H7 (cell line): ENCODE data around the gene APMAP. TPM values are rescaled to one million over a fixed set of nuclear protein-coding genes. Genes with fewer than 3 reads are reported as not detected.

Experiments used
- DNase-seq: peaks from one replicate; pipeline ENCODE4 v3.0.0; 2012
- H3K27me3 ChIP-seq: 2 replicates; pipeline ENCODE4 v1.6.0; 2011; ENCODE audit warnings: mild to moderate bottlenecking, low read length; ENCODE audit not compliant: control insufficient read depth, insufficient read depth
- H3K36me3 ChIP-seq: replicated peaks from 2 replicates; pipeline ENCODE4 v1.5.1; 2011; ENCODE audit warnings: low read length; ENCODE audit not compliant: control insufficient read depth, insufficient read depth
- H3K4me3 ChIP-seq: 2 replicates; pipeline ENCODE4 v1.5.1; 2011; ENCODE audit warnings: low read depth, mild to moderate bottlenecking, control low read depth, low read length, moderate library complexity; ENCODE audit not compliant: insufficient read depth
- total RNA-seq: library from RNA; depleted of rRNA; stranded (reverse); fragments of >200 nt; shearing (Covaris generic); gene quantifications from 2 replicates; pipeline ENCODE4 v1.2.3, GENCODE V29; 2014

APMAP gene
- total RNA-seq, 1 experiment from 2014 or later, result 63.5 TPM

DNA sequence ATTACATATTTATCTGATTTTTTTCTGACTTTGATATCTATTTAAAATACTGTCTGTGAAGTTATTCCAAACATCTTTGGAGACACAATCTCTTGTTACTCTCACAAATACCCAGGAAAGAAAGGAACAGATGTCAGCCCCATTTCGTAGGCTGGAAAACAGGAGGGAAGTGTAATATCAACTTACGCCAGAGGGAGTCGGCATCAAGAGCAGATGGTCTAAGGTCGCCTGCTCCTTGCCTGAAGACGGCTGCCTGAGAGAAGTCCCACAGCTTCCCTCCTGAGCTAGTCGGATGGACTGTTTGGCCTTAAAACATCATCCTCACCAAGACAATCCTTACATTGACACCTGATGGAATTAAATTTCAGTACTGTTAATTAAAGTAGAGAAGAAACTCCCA is 30.0 kb downstream of the APMAP start:
- no peak for DNase-seq
- Histone ChIP-seq H3K36me3 (peaks cover 5% of the 10 kb centered on the region), H3K4me3 (no peak overlapping the region), H3K27me3 (no peaks in the 10 kb centered on the region)

DNA sequence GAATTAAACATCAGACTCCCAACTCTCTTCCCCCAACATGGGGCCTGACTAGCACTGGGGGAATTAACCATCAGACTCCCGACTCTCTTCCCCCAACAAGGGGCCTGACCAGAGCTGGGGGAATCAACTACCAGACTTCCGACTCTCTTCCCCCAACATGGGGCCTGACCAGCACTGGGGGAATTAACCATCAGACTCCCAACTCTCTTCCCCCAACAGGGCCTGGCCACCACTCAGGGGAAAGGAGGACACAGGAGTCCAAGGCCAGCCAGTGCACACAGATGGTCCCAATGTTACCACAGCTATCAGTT is 30.4 kb downstream of the APMAP start:
- Histone ChIP-seq H3K4me3 (no peak overlapping the region), H3K36me3 (peaks cover 5% of the 10 kb centered on the region), H3K27me3 (no peaks in the 10 kb centered on the region)
- DNase-seq, result no peak

DNA sequence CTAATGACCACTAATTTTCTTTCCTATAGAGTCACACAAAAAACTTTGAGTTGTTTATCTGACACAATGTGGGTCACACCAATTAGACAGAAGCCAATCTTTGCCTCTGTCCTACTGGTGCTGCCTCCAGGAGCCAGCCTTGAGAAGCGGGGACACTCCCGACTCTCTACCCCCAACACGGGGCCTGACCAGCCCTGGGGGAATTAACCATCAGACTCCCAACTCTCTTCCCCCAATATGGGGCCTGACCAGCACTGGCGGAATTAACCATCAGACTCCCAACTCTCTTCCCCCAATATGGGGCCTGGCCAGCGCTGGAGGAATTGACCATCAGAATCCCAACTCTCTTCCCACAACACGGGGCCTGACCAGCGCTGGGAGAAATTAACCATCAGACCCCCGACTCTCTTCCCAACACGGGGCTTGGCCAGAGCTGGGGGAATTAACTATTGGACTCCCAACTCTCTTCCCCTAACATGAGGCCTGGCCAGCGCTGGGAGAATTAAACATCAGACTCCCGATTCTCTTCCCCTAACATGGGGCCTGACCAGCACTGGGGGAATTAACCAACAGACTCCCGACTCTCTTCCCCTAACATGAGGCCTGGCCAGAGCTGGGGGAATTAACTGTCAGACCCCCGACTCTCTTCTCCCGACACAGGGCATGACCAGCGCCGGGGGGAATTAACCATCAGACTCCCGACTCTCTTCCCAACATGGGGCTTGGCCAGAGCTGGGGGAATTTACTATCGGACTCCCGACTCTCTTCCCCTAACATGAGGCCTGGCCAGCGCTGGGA is 31.0 kb downstream of the APMAP start:
- no peak overlapping the region for H3K4me3 ChIP-seq
- no peaks in the 10 kb centered on the region for H3K27me3 ChIP-seq
- DNase-seq, result no peak
- peaks cover 5% of the 10 kb centered on the region for H3K36me3 ChIP-seq

DNA sequence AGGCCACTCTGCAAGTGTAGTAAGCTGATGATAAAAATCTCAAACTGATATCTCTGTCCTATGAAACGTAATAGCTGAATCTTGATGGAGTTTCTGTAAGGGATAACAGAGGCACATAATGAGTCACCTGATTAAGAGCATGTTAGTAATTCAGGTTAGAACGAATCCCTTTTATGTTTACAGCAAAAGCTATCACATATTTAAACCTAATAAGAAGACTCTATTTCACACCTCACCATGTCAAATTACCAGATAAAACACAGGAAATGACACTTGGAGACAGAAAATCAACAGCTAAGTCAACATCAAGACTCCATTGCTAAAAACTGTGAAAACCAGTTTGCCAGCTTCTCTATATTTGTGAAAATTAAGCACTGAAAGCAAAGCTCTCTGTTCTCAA is 31.7 kb downstream of the APMAP start:
- DNase-seq, result no peak
- H3K4me3 ChIP-seq, result no peak overlapping the region
- no peaks in the 10 kb centered on the region for H3K27me3 ChIP-seq
- H3K36me3 ChIP-seq, result peaks cover 5% of the 10 kb centered on the region

DNA sequence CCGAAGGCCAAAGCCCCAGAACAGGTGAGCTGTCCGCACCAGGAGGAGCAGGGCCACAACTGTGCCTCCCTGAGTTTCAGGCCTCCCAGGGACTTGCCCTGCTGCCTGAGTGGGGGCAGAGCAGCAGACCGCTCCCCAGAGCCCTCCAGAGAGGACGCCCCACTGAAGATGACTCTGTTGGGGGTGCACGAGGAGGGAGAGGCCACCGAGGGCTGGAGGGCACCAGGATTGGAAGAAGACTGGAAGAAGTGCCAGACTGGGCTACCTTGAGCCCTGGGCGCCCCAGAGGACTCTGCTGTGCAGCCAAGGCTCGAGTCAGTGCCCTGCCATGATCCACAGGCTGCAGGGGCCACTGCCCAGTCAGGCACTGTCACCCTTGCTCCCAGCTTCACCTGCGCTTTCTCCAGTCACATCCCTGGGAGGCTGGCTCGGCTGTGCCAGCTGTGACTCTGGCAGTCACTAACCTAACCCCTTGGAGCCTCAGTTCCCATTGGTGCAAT is 32.2 kb downstream of the APMAP start:
- H3K4me3 ChIP-seq, result no peak overlapping the region
- DNase-seq, result no peak
- H3K36me3 ChIP-seq, result peaks cover 5% of the 10 kb centered on the region
- H3K27me3 ChIP-seq, result no peaks in the 10 kb centered on the region

DNA sequence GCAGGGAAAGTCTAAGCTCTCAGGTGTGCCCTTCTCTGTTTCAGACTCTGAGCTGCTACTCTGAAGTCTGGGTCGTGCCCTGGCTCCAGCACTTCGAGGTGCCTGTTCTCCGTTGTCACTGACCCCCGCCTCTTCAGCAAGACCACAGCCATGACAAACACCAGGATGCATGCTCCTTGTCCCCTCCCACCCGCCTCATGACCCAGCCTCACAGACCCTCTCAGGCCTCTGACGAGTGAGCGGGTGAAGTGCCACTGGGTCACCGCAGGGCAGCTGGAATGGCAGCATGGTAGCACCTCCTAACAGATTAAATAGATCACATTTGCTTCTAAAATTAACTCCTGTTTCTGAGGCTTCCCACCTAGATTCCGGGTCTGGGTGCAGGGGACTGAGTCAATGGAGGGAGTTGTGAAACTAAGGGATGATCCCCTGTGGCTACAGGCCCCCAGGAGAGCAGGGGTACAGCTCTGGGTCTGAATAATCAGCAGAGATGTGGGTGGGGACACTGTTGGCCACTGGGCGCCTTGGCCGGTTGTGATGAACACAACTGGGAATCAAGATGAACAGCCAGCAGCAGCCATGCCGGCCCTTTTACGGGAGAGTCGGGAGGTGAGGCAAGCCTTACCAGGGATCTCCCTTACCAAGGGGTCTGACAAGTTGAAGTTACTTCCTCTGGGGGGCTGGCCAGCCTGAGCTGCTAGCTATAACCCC is 32.8 kb downstream of the APMAP start:
- H3K27me3 ChIP-seq, result no peaks in the 10 kb centered on the region
- no peak overlapping the region for H3K4me3 ChIP-seq
- H3K36me3 ChIP-seq, result peaks cover 4% of the 10 kb centered on the region
- no peak for DNase-seq

DNA sequence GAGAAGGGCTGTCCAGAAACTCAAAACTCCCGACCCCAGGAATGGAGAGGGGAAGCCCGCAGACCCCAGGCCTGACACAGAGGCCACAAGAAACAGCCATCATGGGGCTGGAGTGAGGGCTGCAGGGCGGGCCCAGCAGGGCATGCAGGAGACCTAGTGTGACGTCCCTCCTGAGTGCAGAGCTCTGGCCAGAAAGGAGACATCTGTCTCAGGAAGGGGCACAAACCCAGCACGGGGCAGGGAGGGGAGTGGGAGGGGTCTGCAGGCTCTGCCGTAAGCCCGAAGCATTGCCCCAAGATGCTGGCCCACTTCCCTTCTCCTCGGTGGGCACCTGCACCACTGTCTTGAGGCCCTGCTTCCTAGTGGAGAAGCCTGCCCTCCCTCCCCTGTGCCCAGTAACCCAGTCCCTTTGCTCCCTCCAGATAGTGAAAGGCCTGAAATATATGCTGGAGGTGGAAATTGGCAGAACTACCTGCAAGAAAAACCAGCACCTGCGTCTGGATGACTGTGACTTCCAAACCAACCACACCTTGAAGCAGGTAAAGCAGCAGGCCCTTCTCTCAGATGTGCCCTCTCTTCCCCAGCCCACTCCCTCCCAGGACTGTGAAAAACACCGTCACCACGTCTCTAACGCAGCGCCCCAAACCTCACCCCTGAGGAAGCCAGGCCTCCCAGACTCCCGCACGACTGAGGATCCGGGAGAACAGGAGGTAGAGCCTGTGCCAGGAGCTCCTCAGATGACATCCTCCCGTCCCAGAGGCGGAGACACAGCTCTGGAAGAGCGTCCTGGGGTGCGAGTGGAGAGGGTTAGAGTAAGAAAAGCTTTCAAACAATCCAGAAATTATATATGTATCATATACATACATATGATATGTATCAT is 33.8 kb downstream of the APMAP start:
- H3K4me3 ChIP-seq, result no peak overlapping the region
- no peaks in the 10 kb centered on the region for H3K27me3 ChIP-seq
- peaks cover 2% of the 10 kb centered on the region for H3K36me3 ChIP-seq
- DNase-seq, result no peak

DNA sequence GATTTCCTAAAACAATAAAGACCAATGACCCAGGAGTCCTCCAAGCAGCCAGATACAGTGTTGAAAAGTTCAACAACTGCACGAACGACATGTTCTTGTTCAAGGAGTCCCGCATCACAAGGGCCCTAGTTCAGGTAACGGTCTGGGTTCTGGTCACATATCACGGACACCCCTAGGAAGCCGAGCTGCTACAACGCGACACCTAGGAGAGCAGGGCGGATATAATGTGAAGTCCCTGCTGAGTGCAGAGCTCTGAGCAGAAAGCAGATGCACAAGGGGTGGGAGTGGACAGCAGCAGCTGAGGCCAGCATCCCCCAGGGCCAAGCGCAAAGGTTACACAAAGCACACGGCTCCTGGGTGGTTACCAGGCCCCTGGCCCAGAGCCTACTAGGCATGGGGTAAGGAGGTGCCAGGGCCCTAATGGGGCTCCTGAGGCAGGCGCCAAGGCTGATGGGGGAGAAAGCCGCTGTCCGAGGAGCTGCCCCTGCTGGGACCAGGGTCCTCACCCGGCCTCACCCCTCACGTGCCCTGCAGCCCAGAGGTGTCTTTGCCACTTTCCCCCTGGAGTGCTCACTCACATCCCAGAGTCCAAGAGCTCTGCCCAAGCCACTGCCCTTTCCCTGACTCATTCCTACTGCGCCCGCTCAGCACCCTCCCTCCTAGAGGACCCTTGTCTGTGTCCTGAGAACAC is 35.1 kb downstream of the APMAP start:
- Histone ChIP-seq H3K36me3 (no peaks in the 10 kb centered on the region; the same call in 1 of the 2 replicates), H3K4me3 (no peak overlapping the region), H3K27me3 (no peaks in the 10 kb centered on the region)
- DNase-seq, result no peak

DNA sequence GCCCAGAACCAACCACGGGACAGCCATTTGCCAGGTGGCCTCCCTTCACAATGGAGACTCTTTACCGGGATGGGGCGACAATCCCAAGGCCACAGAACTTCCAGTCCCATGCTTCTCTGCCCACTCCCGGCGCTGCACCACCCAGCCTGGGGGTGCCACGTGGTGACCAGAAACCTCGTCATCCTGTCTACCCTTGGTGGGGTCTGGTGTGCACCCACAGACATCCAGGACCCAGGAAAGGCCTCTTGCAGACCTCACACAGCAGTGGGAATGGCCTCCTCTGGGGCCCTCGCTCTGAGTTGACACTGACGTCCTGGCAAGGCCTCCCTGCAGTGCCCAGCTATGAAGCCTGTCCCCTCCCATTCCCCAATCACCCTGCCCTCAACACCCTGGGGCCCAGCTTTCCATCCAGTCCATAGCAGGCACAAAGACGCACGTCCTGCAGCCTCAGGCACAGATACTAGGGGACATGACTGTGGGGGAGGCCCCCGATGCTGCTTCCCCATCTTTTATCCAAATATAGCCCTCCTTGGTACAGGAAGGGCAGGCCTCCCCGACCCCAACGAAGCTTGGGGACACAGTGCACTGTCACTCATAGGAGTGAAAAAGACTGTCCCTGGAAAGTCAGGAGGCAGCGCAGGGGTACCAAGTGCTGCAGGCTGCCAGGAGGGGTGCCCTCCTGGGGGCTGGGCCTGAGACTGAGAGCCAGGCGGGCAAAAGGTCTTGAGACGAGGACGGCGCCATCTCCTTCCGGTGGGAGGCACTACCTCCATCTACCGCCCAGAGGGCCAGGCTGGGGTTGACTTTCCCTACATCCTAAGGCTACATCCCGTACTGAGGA is 36.3 kb downstream of the APMAP start:
- DNase-seq, result no peak
- Histone ChIP-seq H3K4me3 (no peak overlapping the region), H3K27me3 (no peaks in the 10 kb centered on the region), H3K36me3 (no peaks in the 10 kb centered on the region; the same call in 1 of the 2 replicates)

DNA sequence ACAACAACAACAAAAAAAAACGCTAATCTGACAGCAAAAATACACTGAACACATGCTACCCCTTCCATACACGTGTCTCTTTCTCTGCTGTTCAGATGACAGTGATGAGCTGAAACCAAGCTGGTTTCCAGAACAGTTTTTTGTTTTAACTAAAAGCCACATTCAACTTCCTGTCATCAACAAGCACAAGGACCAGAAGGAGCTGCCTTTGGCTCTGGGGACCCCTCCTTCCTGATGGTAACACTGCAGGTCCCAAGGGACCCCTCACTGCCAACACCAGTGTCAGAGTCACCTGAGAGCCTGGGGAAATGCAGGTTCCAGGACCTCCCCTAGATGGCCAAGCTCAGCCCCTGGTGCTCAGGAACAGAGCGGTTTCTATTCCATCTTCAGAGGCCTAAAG is 37.5 kb downstream of the APMAP start:
- Histone ChIP-seq H3K4me3 (no peak overlapping the region), H3K27me3 (no peaks in the 10 kb centered on the region), H3K36me3 (no peaks in the 10 kb centered on the region; the same call in 1 of the 2 replicates)
- DNase-seq, result peak; percentile 35

DNA sequence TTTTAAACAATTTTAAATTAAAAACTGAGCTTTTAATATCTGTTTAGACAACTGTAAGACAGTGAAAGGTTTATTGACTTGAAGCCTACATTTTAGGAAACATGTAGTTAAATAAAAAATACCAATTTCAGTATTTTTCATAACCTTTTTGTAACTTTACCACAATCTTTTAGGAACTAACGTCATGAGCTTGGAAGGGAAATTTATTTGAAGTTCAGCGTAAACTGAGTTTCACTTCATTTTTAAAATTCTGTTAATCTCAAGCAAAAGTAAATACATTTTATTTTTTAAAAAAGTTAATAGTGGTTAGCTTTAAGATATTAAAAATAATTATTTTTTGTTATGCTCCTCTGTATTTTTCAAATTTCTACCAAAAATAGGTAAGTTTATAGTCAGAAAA is 38.0 kb downstream of the APMAP start:
- H3K36me3 ChIP-seq, result no peaks in the 10 kb centered on the region
- no peak for DNase-seq
- H3K4me3 ChIP-seq, result no peak overlapping the region
- no peaks in the 10 kb centered on the region for H3K27me3 ChIP-seq

DNA sequence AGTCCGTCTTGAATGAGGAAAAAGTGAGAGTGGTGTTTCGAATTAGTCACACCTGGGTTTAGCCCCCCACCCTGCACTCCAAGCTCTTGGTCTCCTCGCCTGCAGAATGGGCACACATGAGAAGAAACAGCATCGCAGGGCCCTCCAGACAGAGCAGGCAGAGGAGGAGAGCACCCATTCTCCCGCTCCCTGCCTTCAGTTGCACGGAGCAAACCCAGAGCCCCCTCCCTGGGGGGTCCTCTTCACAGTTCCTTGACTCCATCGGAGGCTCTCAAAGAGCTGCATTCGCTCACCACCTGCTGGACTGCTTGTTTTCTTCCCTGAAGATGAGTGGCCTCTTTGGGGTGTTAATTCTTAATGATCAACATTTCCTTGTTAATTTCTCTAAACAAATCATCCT is 38.4 kb downstream of the APMAP start:
- Histone ChIP-seq H3K36me3 (no peaks in the 10 kb centered on the region), H3K4me3 (no peak overlapping the region), H3K27me3 (no peaks in the 10 kb centered on the region)
- DNase-seq, result no peak

DNA sequence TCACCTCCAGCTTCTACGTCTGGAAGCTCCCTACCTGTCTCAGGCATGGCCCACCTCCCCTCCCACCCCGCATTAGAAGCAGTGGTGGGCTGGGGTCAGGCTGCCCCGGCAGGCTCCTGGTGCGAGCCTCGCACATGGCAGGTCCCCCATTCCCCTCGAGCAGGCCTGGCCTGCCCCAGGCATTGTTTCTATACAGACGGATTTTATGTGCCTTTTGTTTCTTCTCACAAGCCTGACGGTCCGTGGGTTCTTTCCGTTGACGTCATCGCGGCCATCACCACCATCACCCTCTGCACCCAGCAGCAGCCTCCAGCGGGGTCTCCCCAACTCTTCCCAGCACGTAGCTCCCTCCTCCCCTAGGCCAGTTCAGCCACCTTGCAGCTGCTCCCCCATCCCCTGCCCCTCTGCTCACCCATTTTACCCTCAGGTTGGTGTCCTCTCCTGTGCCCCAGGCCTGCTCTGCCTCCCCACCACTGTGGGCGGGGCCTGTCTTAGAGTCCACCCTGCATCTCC is 38.9 kb downstream of the APMAP start:
- DNase-seq, result peak; percentile 52
- H3K36me3 ChIP-seq, result no peaks in the 10 kb centered on the region
- H3K27me3 ChIP-seq, result no peaks in the 10 kb centered on the region
- no peak overlapping the region for H3K4me3 ChIP-seq
